Mesenchymal stem cell (in vitro differentiated cells and primary cell): ENCODE data around the gene LYPD6B.

Experiments used
- DNase-seq: peaks from one replicate; pipeline ENCODE4 v3.0.0-alpha.2; 2013
- H2AFZ ChIP-seq: one replicate; pipeline ENCODE4 v1.6.1; 2013; ENCODE audit warnings: low read depth, mild to moderate bottlenecking, control low read depth, inconsistent platforms, low read length, moderate library complexity
- H2AK5ac ChIP-seq: 2 replicates; pipeline ENCODE4 v1.6.1; 2013; ENCODE audit warnings: low read length, moderate library complexity, mild to moderate bottlenecking, inconsistent platforms; ENCODE audit not compliant: severe bottlenecking
- H2BK120ac ChIP-seq: one replicate; pipeline ENCODE4 v1.6.1; 2013; ENCODE audit warnings: low read depth, mild to moderate bottlenecking, inconsistent platforms, low read length, moderate library complexity
- H2BK12ac ChIP-seq, 2 experiments: one replicate each; pipeline ENCODE4 v1.6.1; 2013; ENCODE audit warnings: inconsistent platforms in 2 of 2, low read length in 2 of 2, mild to moderate bottlenecking in 2 of 2, moderate library complexity in 2 of 2, control low read depth in 1 of 2
- H2BK15ac ChIP-seq: one replicate; pipeline ENCODE4 v1.6.1; 2013; ENCODE audit warnings: mild to moderate bottlenecking, low read depth, inconsistent platforms; ENCODE audit not compliant: poor library complexity, severe bottlenecking
- H2BK5ac ChIP-seq: 2 replicates; pipeline ENCODE4 v1.6.1; 2013; ENCODE audit warnings: low read depth, mild to moderate bottlenecking, low read length, control low read depth, inconsistent platforms; ENCODE audit not compliant: poor library complexity, severe bottlenecking
- H3K14ac ChIP-seq, 2 experiments: one replicate each; pipeline ENCODE4 v1.6.1; 2013; ENCODE audit warnings: inconsistent platforms in 2 of 2, low read length in 2 of 2, control low read depth in 1 of 2, mild to moderate bottlenecking in 1 of 2, moderate library complexity in 1 of 2
- H3K18ac ChIP-seq, 2 experiments: one replicate each; pipeline ENCODE4 v1.6.1; 2013; ENCODE audit warnings: inconsistent platforms in 2 of 2, low read length in 2 of 2, control low read depth in 1 of 2, low read depth in 1 of 2, mild to moderate bottlenecking in 1 of 2
- H3K23ac ChIP-seq, 2 experiments: one replicate each; pipeline ENCODE4 v1.6.1; 2013; ENCODE audit warnings: inconsistent platforms in 2 of 2, low read length in 2 of 2, mild to moderate bottlenecking in 2 of 2, moderate library complexity in 2 of 2, control low read depth in 1 of 2
- H3K27ac ChIP-seq: 2 replicates; pipeline ENCODE4 v1.5.1; 2013; ENCODE audit warnings: mild to moderate bottlenecking, moderate library complexity, low read length, control low read depth, inconsistent platforms; ENCODE audit not compliant: poor library complexity, severe bottlenecking
- H3K27me3 ChIP-seq, 2 experiments: 2 replicates each; pipeline versions ENCODE4 v1.6.1 to v1.7.0; 2013; ENCODE audit warnings: low read length in 2 of 2, mild to moderate bottlenecking in 2 of 2, moderate library complexity in 2 of 2, control low read depth in 1 of 2, inconsistent platforms in 1 of 2; ENCODE audit not compliant: control insufficient read depth in 1 of 2, insufficient read depth in 1 of 2
- H3K36me3 ChIP-seq, 2 experiments: 2 replicates each; pipeline versions ENCODE4 v1.6.1 to v1.7.0; 2013; ENCODE audit warnings: low read length in 2 of 2, control low read depth in 1 of 2, inconsistent platforms in 1 of 2, low read depth in 1 of 2, mild to moderate bottlenecking in 1 of 2; ENCODE audit not compliant: insufficient read depth in 2 of 2, control insufficient read depth in 1 of 2
- H3K4ac ChIP-seq, 2 experiments: one replicate each; pipeline ENCODE4 v1.6.1; 2013; ENCODE audit warnings: inconsistent platforms in 2 of 2, low read length in 2 of 2, mild to moderate bottlenecking in 2 of 2, moderate library complexity in 2 of 2, control low read depth in 1 of 2, low read depth in 1 of 2
- H3K4me1 ChIP-seq: 2 replicates; pipeline ENCODE4 v1.6.1; 2013; ENCODE audit warnings: low read depth, low read length, control low read depth; ENCODE audit not compliant: control insufficient read depth, insufficient read depth
- H3K4me2 ChIP-seq: 2 replicates; pipeline ENCODE4 v1.6.1; 2013; ENCODE audit warnings: low read length, mild to moderate bottlenecking, inconsistent platforms; ENCODE audit not compliant: poor library complexity, severe bottlenecking
- H3K4me3 ChIP-seq, 2 experiments: 2 replicates each; pipeline versions ENCODE4 v1.5.1 to v1.7.0; 2013; ENCODE audit warnings: low read length in 2 of 2, mild to moderate bottlenecking in 2 of 2, control low read depth in 1 of 2, low read depth in 1 of 2; ENCODE audit not compliant: insufficient read depth in 1 of 2
- H3K79me1 ChIP-seq: replicated peaks from 2 replicates; pipeline ENCODE4 v1.6.1; 2013; ENCODE audit warnings: mild to moderate bottlenecking, control low read depth, low read length, inconsistent platforms; ENCODE audit not compliant: poor library complexity, severe bottlenecking
- H3K9ac ChIP-seq: 2 replicates; pipeline ENCODE4 v1.7.0; 2013; ENCODE audit warnings: mild to moderate bottlenecking, low read length, moderate library complexity
- H3K9me3 ChIP-seq: 2 replicates; pipeline ENCODE4 v1.7.0; 2013; ENCODE audit warnings: mild to moderate bottlenecking, low read length; ENCODE audit not compliant: control insufficient read depth
- H4K8ac ChIP-seq: one replicate; pipeline ENCODE4 v1.6.1; 2013; ENCODE audit warnings: inconsistent platforms, mild to moderate bottlenecking, low read length, moderate library complexity
- H4K91ac ChIP-seq: one replicate; pipeline ENCODE4 v1.6.1; 2013; ENCODE audit warnings: mild to moderate bottlenecking, low read length, inconsistent platforms
- WGBS: methylation state at CpG from one replicate; pipeline ENCODE4 v1.1.7; 2013; ENCODE audit warnings: mixed read lengths; 5-methylcytosine and 5-hydroxymethylcytosine counted together

The LYPD6B gene

GRCh38 chr2:149112713-149113112 lies 74.2 kb downstream of the LYPD6B start:
- Histone ChIP-seq H4K91ac (no peak overlapping the region), H3K18ac (no peak overlapping the region), H2BK15ac (no peak overlapping the region), H2AK5ac (no peak overlapping the region), H3K27me3 (peaks cover 0 to 12% of the 10 kb centered on the region in 2 experiments), H3K23ac (no peak overlapping the region), H2BK5ac (no peak overlapping the region), H3K4ac (no peak overlapping the region), H2BK12ac (no peak overlapping the region), H3K36me3 (no peaks in the 10 kb centered on the region), H3K9me3 (no peaks in the 10 kb centered on the region), H3K4me1 (no peaks in the 10 kb centered on the region), H3K4me2 (no peak overlapping the region), H2AFZ (no peak overlapping the region), H3K14ac (no peak overlapping the region), H3K4me3 (no peak overlapping the region), H2BK120ac (no peak overlapping the region), H3K9ac (no peak overlapping the region), H3K79me1 (no peaks in the 10 kb centered on the region), H4K8ac (no peak overlapping the region), H3K27ac (no peak overlapping the region)
- 86% methylated on average over 1 of the region's 2 CpGs for WGBS
- no peak for DNase-seq

GRCh38 chr2:149115781-149116180 lies 77.3 kb downstream of the LYPD6B start:
- no peaks in the 10 kb centered on the region for H3K36me3 ChIP-seq
- WGBS: 83% methylated on average over 3 of the region's 5 CpGs

GRCh38 chr2:149119368-149119767 lies 80.9 kb downstream of the LYPD6B start:
- no peak overlapping the region for H2AFZ ChIP-seq
- no peak overlapping the region for H3K9ac ChIP-seq
- no peaks in the 10 kb centered on the region for H3K9me3 ChIP-seq
- no peak overlapping the region for H2BK5ac ChIP-seq
- H3K23ac ChIP-seq: no peak overlapping the region
- H3K4ac ChIP-seq: no peak overlapping the region
- H3K18ac ChIP-seq: no peak overlapping the region
- H3K27me3 ChIP-seq: peaks cover 0 to 4% of the 10 kb centered on the region in 2 experiments
- no peak overlapping the region for H2BK12ac ChIP-seq
- no peaks in the 10 kb centered on the region for H3K79me1 ChIP-seq
- no peaks in the 10 kb centered on the region for H3K36me3 ChIP-seq
- no peak overlapping the region for H4K91ac ChIP-seq
- no peak for DNase-seq
- no peak overlapping the region for H3K14ac ChIP-seq
- no peak overlapping the region for H2BK120ac ChIP-seq
- H3K4me1 ChIP-seq: no peaks in the 10 kb centered on the region
- H3K27ac ChIP-seq: no peak overlapping the region
- no peak overlapping the region for H2BK15ac ChIP-seq
- H3K4me2 ChIP-seq: no peak overlapping the region
- H3K4me3 ChIP-seq: no peak overlapping the region
- WGBS: 84% methylated on average over 6 of the region's 6 CpGs
- no peak overlapping the region for H4K8ac ChIP-seq
- H2AK5ac ChIP-seq: no peak overlapping the region

More at GRCh38 chr2:149115781-149116180, 77.3 kb downstream of the LYPD6B start:
- H3K23ac ChIP-seq: no peak overlapping the region
- no peak overlapping the region for H3K18ac ChIP-seq
- no peak for DNase-seq
- no peak overlapping the region for H2BK12ac ChIP-seq
- no peak overlapping the region for H3K9ac ChIP-seq
- H2BK15ac ChIP-seq: no peak overlapping the region
- H3K4me2 ChIP-seq: no peak overlapping the region
- H2AFZ ChIP-seq: no peak overlapping the region
- H3K14ac ChIP-seq: no peak overlapping the region
- no peak overlapping the region for H4K8ac ChIP-seq
- peaks cover 0 to 12% of the 10 kb centered on the region in 2 experiments for H3K27me3 ChIP-seq
- no peak overlapping the region for H3K27ac ChIP-seq
- H3K4ac ChIP-seq: no peak overlapping the region
- H2BK120ac ChIP-seq: no peak overlapping the region
- no peak overlapping the region for H3K4me3 ChIP-seq
- H2AK5ac ChIP-seq: no peak overlapping the region
- H3K9me3 ChIP-seq: no peaks in the 10 kb centered on the region
- no peaks in the 10 kb centered on the region for H3K4me1 ChIP-seq
- H4K91ac ChIP-seq: no peak overlapping the region
- no peaks in the 10 kb centered on the region for H3K79me1 ChIP-seq
- H2BK5ac ChIP-seq: no peak overlapping the region

GRCh38 chr2:149122516-149122915 lies 84.0 kb downstream of the LYPD6B start:
- H2AFZ ChIP-seq: no peak overlapping the region
- H2BK12ac ChIP-seq: no peak overlapping the region
- no peak for DNase-seq

More at GRCh38 chr2:149122516-149122915, 84.0 kb downstream of the LYPD6B start:
- Histone ChIP-seq H3K36me3 (no peaks in the 10 kb centered on the region), H3K4me2 (no peak overlapping the region), H2BK5ac (no peak overlapping the region), H3K27ac (no peak overlapping the region), H2BK120ac (no peak overlapping the region), H2BK15ac (no peak overlapping the region), H4K91ac (no peak overlapping the region), H3K4ac (no peak overlapping the region), H3K18ac (no peak overlapping the region), H2AK5ac (no peak overlapping the region), H3K9ac (no peak overlapping the region), H3K4me3 (no peak overlapping the region), H3K9me3 (no peaks in the 10 kb centered on the region), H4K8ac (no peak overlapping the region), H3K27me3 (peaks cover 0 to 3% of the 10 kb centered on the region in 2 experiments), H3K4me1 (no peaks in the 10 kb centered on the region), H3K23ac (no peak overlapping the region), H3K14ac (no peak overlapping the region), H3K79me1 (no peaks in the 10 kb centered on the region)
- WGBS: 96% methylated on average over 2 of the region's 2 CpGs
